ENCODE results near the gene NEURL1.

DNA sequence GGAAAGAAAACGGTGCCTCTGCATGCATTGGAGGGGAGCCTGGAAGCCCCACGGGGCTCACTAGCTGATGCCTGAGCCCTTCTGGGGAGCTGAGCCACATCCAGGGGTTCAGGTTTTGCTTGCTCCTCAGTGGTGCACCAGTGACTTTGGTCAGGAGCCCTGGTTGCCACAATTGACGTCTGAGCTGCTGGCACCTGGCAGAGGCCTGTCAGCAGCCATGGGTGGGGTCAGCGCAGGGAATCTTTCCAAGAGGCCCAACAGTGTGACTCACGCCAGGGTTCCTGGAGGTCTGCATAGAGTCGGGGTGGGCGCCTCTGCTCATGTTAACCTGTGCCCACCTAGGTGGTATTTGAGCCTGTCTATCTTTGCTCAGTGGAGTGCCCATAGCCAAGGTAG, 138.7 kb downstream of the NEURL1 start:
- TF ChIP-seq MYC (IDR thresholded peaks at IDR 0.05; ENCODE audit: low read depth, low read length) (no peak), POLR2A (IDR thresholded peaks at IDR 0.05; ENCODE audit: extremely low read depth, insufficient read length) (no peak)
- TF ChIP-seq, protein P1, sequence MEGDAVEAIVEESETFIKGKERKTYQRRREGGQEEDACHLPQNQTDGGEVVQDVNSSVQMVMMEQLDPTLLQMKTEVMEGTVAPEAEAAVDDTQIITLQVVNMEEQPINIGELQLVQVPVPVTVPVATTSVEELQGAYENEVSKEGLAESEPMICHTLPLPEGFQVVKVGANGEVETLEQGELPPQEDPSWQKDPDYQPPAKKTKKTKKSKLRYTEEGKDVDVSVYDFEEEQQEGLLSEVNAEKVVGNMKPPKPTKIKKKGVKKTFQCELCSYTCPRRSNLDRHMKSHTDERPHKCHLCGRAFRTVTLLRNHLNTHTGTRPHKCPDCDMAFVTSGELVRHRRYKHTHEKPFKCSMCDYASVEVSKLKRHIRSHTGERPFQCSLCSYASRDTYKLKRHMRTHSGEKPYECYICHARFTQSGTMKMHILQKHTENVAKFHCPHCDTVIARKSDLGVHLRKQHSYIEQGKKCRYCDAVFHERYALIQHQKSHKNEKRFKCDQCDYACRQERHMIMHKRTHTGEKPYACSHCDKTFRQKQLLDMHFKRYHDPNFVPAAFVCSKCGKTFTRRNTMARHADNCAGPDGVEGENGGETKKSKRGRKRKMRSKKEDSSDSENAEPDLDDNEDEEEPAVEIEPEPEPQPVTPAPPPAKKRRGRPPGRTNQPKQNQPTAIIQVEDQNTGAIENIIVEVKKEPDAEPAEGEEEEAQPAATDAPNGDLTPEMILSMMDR (IDR thresholded peaks at IDR 0.05; ENCODE audit: low read depth, low read length), result no peak

Measured in NB4 (cell line).